Measurements from ENCODE around the gene PSMG3.
A peak's percentile ranks its signal among the peaks of the same experiment; 100 is the strongest.

The PSMG3 gene

DNA sequence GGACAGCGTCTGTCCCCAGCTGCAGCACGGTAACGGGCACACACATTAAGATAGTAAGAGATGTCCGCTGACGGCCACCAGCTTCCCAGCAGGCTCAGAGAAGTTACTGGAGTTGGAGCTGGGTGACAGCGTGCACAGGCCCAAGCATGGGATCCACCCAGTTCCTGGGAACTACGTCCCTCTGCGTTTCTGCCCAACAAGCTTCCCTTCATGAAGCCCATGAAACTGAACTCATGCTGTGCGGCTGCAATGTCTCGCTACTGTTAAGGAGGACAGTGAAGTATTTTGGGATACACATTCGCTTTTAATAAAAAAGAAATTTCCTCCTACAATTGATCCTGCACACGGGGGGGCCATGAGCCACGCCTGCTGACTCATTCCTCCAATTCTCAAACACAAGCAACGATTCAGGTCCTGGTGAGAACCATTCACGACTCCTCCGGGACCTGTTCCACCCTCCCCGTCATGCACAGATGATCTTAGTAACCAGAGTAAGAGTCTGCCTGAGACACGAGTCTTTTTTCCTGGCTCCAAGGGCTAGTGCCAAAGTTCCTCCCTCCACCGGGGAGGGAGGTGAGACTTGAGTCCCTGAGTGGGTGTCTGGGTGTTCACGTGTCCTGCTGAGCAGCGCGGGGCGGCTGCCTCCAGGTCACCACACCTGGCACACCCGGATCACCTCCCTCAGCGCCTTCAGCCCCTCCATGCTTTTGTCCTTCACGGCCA is 2.6 kb downstream of the PSMG3 start:
- Histone ChIP-seq H3K4me3 (peak overlapping the region; percentile 58), H3K27ac (peak overlapping the region; percentile 76; the same call in 1 of the 2 replicates), H3K9ac (ENCODE audit: insufficient read length) (peak overlapping the region; percentile 51), H3K9me3 (ENCODE audit: low read depth, low read length) (no peaks in the 10 kb centered on the region), H3K36me3 (ENCODE audit: insufficient read depth, low read length) (peaks cover 11% of the 10 kb centered on the region)
- TF ChIP-seq EZH2 (IDR thresholded peaks at IDR 0.05) (no peak), FOXP2 (optimal IDR thresholded peaks at IDR 0.05; ENCODE audit: control extremely low read depth, extremely low read length, insufficient read depth) (no peak), POLR2AphosphoS5 (IDR thresholded peaks at IDR 0.05; ENCODE audit: borderline replicate concordance, low read depth, low read length) (no peak)
- DNase-seq (ENCODE audit: low read depth, low spot score) = no peak

DNA sequence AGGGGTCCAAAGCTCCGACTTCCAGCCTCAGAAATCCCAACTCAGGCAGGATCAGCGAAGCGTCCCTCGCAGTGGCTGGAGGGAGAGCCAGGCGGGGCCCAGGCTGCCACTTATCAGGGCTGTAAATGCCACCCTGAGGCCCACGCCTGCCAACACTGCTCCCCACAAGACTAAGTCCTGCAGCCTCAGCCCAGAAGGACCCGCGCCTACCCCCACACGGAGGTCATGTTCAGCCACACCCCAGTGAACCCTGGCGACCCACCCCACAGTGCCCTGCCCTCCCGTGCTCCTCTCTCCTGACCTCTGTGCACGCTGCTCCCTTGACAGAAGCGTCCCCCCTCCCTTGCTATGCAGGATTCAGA is 3.2 kb downstream of the PSMG3 start:
- Histone ChIP-seq H3K9me3 (ENCODE audit: low read depth, low read length) (no peaks in the 10 kb centered on the region), H3K9ac (ENCODE audit: insufficient read length) (no peak overlapping the region), H3K36me3 (ENCODE audit: insufficient read depth, low read length) (peaks cover 11% of the 10 kb centered on the region), H3K27ac (peak overlapping the region; percentile 76; the same call in 1 of the 2 replicates), H3K4me3 (no peak overlapping the region)
- TF ChIP-seq POLR2AphosphoS5 (IDR thresholded peaks at IDR 0.05; ENCODE audit: borderline replicate concordance, low read depth, low read length) (no peak; the same call in 1 of the 2 replicates), EZH2 (IDR thresholded peaks at IDR 0.05) (no peak), FOXP2 (optimal IDR thresholded peaks at IDR 0.05; ENCODE audit: control extremely low read depth, extremely low read length, insufficient read depth) (no peak)
- no peak for DNase-seq (ENCODE audit: low read depth, low spot score)

GRCh38 chr7:1564603-1565022 is 5.2 kb downstream of the PSMG3 start:
- H3K4me3 ChIP-seq = no peak overlapping the region
- TF ChIP-seq EZH2 (IDR thresholded peaks at IDR 0.05) (no peak), POLR2AphosphoS5 (IDR thresholded peaks at IDR 0.05; ENCODE audit: borderline replicate concordance, low read depth, low read length) (no peak), FOXP2 (optimal IDR thresholded peaks at IDR 0.05; ENCODE audit: control extremely low read depth, extremely low read length, insufficient read depth) (no peak)
- no peak overlapping the region for H3K27ac ChIP-seq

GRCh38 chr7:1563981-1564602 is 5.7 kb downstream of the PSMG3 start:
- no peak for DNase-seq (ENCODE audit: low read depth, low spot score)

More at GRCh38 chr7:1564603-1565022, 5.2 kb downstream of the PSMG3 start:
- Histone ChIP-seq H3K9me3 (ENCODE audit: low read depth, low read length) (no peaks in the 10 kb centered on the region), H3K9ac (ENCODE audit: insufficient read length) (no peak overlapping the region), H3K36me3 (ENCODE audit: insufficient read depth, low read length) (peaks cover 11% of the 10 kb centered on the region)
- no peak for DNase-seq (ENCODE audit: low read depth, low spot score)

GRCh38 chr7:1562597-1563051 is 7.2 kb downstream of the PSMG3 start:
- TF ChIP-seq EZH2 (IDR thresholded peaks at IDR 0.05) = no peak
- no peak for TF ChIP-seq FOXP2 (optimal IDR thresholded peaks at IDR 0.05; ENCODE audit: control extremely low read depth, extremely low read length, insufficient read depth)
- TF ChIP-seq POLR2AphosphoS5 (IDR thresholded peaks at IDR 0.05; ENCODE audit: borderline replicate concordance, low read depth, low read length) = no peak
- Histone ChIP-seq H3K36me3 (ENCODE audit: insufficient read depth, low read length) (peaks cover 10% of the 10 kb centered on the region), H3K9me3 (ENCODE audit: low read depth, low read length) (no peaks in the 10 kb centered on the region), H3K9ac (ENCODE audit: insufficient read length) (no peak overlapping the region), H3K27ac (no peak overlapping the region), H3K4me3 (no peak overlapping the region)
- no peak for DNase-seq (ENCODE audit: low read depth, low spot score)

More at GRCh38 chr7:1563981-1564602, 5.7 kb downstream of the PSMG3 start:
- Histone ChIP-seq H3K27ac (no peak overlapping the region), H3K9me3 (ENCODE audit: low read depth, low read length) (no peaks in the 10 kb centered on the region), H3K36me3 (ENCODE audit: insufficient read depth, low read length) (peaks cover 11% of the 10 kb centered on the region), H3K9ac (ENCODE audit: insufficient read length) (no peak overlapping the region), H3K4me3 (no peak overlapping the region)
- TF ChIP-seq POLR2AphosphoS5 (IDR thresholded peaks at IDR 0.05; ENCODE audit: borderline replicate concordance, low read depth, low read length) (no peak), FOXP2 (optimal IDR thresholded peaks at IDR 0.05; ENCODE audit: control extremely low read depth, extremely low read length, insufficient read depth) (no peak), EZH2 (IDR thresholded peaks at IDR 0.05) (no peak)

GRCh38 chr7:1562116-1562515 is 7.7 kb downstream of the PSMG3 start:
- Histone ChIP-seq H3K27ac (no peak overlapping the region), H3K4me3 (no peak overlapping the region), H3K9me3 (ENCODE audit: low read depth, low read length) (no peaks in the 10 kb centered on the region), H3K9ac (ENCODE audit: insufficient read length) (no peak overlapping the region), H3K36me3 (ENCODE audit: insufficient read depth, low read length) (peaks cover 5% of the 10 kb centered on the region)
- no peak for DNase-seq (ENCODE audit: low read depth, low spot score)
- TF ChIP-seq FOXP2 (optimal IDR thresholded peaks at IDR 0.05; ENCODE audit: control extremely low read depth, extremely low read length, insufficient read depth) = no peak
- TF ChIP-seq EZH2 (IDR thresholded peaks at IDR 0.05) = no peak
- no peak for TF ChIP-seq POLR2AphosphoS5 (IDR thresholded peaks at IDR 0.05; ENCODE audit: borderline replicate concordance, low read depth, low read length)

DNA sequence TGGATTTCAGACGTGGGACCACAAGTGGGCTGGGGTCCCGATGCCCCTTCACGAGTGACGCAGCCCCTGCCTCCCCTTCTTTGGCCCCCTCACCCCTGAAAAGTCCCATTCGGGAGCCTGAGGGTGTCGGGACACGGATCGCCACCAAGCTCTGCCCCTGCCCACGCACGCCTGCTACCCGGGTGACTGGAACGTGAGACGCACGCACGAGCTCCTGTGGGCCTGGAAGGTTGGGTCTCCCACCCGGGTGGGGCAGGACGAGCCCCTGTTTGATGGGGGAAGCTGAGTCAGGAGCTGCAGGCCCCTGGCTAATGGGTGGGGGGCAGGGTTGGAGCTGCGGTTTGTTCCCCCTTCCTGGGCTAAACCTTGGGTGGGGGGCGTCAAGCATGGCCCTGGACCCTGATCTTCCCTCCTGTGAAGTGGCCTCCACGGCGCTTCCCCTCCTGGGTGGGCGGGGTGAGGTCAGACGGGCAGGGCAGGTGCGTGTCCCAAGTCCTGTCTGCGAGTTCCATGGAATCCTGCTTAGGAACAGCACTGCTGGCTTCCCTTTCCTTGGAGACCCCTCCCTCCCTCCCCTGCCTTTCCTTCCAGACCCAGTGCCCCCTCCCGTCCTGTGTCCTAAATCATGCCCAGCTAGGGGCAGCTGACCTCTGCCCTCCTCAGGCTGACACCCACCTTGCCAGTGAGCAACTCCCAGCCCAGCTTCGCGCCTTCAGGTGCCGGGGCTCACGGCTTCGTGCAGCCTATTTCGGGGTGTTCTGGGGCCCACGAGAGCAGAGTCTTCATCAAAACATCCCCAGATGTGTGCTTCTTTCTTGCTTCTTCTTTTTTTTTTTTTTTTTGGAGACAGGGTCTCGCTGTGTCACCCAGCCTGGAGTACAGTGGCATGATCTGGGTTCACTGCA is 8.5 kb downstream of the PSMG3 start:
- Histone ChIP-seq H3K9me3 (ENCODE audit: low read depth, low read length) (no peaks in the 10 kb centered on the region), H3K4me3 (no peak overlapping the region), H3K27ac (no peak overlapping the region), H3K9ac (ENCODE audit: insufficient read length) (no peak overlapping the region), H3K36me3 (ENCODE audit: insufficient read depth, low read length) (no peaks in the 10 kb centered on the region; the same call in 1 of the 2 replicates)
- DNase-seq (ENCODE audit: low read depth, low spot score) = no peak
- TF ChIP-seq EZH2 (IDR thresholded peaks at IDR 0.05) (no peak), FOXP2 (optimal IDR thresholded peaks at IDR 0.05; ENCODE audit: control extremely low read depth, extremely low read length, insufficient read depth) (no peak), POLR2AphosphoS5 (IDR thresholded peaks at IDR 0.05; ENCODE audit: borderline replicate concordance, low read depth, low read length) (no peak)

DNA sequence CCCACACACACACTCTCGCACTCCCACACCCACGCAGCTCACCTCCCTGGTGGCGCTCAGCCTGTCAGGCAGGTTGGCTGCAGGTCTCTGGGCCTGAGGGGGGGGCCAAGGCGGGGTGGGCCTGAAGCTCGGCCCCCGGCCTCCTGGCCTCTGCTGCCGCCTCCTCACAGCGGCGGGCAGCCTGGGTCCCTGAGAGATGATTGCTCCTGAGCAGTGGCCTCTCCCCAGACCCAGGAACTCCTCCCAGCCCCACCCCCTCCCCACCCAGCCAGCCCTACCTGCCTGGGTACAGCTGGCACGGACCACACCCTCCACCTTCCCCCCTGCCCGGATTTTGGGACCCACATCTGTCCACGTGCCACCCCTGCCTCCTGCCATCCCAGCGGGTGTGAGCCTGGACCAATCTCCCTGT is 9.2 kb downstream of the PSMG3 start:
- TF ChIP-seq POLR2AphosphoS5 (IDR thresholded peaks at IDR 0.05; ENCODE audit: borderline replicate concordance, low read depth, low read length) = no peak
- DNase-seq (ENCODE audit: low read depth, low spot score) = no peak
- no peak overlapping the region for H3K9ac ChIP-seq (ENCODE audit: insufficient read length)
- no peaks in the 10 kb centered on the region; the same call in 1 of the 2 replicates for H3K36me3 ChIP-seq (ENCODE audit: insufficient read depth, low read length)
- H3K4me3 ChIP-seq = no peak overlapping the region
- H3K9me3 ChIP-seq (ENCODE audit: low read depth, low read length) = no peaks in the 10 kb centered on the region
- no peak overlapping the region for H3K27ac ChIP-seq

All from SK-N-MC (cell line).